ENCODE data around the gene ZBTB43. TPM values are rescaled to one million over a fixed set of nuclear protein-coding genes. Genes with fewer than 3 reads are reported as not detected.
"Not testable (repeated sequence)": the region's sequence is repeated elsewhere in the genome, so short reads cannot be mapped to it uniquely, and the experiment has no call there.

ZBTB43 gene
- total RNA-seq, 1 donor from 2014 or later: 20.3 TPM

DNA sequence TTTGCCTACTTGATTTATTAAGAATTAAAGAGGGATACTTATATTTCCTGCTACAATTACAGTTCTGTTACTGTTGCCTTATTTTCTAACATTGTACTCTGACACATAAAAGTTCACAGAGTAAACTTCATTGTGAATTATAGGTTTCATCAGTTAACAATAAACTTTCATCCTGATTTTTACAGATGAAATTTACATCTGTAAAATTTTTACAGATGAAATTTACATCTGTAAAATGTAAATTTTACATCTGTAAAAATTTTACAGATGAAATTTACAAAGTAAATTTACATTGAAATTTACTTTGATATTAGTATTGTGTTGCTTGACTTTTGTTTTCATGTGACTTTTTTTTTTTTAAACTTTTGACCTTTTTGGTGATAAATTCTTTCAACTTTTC is 9.3 kb downstream of the ZBTB43 start:
- ChIA-PET POLR2A (interaction anchor here (0.6 kb wide), 1 partner anchor 95 kb away, joined by 3 read pairs; no protein-coding TSS in a partner anchor), CTCF (no interaction called here)
- H3K4me1 Mint-ChIP-seq: peaks cover 6% of the 10 kb centered on the region
- H3K27me3 Mint-ChIP-seq: no peaks in the 10 kb centered on the region
- intact Hi-C loops (cut with micrococcal nuclease): no loop called here
- ATAC-seq (ENCODE audit: low read depth) (no peak), DNase-seq (no peak)
- no peak overlapping the region for H3K4me3 Mint-ChIP-seq
- TF ChIP-seq, protein P1, sequence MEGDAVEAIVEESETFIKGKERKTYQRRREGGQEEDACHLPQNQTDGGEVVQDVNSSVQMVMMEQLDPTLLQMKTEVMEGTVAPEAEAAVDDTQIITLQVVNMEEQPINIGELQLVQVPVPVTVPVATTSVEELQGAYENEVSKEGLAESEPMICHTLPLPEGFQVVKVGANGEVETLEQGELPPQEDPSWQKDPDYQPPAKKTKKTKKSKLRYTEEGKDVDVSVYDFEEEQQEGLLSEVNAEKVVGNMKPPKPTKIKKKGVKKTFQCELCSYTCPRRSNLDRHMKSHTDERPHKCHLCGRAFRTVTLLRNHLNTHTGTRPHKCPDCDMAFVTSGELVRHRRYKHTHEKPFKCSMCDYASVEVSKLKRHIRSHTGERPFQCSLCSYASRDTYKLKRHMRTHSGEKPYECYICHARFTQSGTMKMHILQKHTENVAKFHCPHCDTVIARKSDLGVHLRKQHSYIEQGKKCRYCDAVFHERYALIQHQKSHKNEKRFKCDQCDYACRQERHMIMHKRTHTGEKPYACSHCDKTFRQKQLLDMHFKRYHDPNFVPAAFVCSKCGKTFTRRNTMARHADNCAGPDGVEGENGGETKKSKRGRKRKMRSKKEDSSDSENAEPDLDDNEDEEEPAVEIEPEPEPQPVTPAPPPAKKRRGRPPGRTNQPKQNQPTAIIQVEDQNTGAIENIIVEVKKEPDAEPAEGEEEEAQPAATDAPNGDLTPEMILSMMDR (IDR thresholded peaks at IDR 0.05): no peak
- peaks cover 80% of the 10 kb centered on the region for H3K36me3 Mint-ChIP-seq (ENCODE audit: low read depth)
- peaks cover 21% of the 10 kb centered on the region for H3K9me3 Mint-ChIP-seq
- H3K27ac Mint-ChIP-seq: no peak overlapping the region

DNA sequence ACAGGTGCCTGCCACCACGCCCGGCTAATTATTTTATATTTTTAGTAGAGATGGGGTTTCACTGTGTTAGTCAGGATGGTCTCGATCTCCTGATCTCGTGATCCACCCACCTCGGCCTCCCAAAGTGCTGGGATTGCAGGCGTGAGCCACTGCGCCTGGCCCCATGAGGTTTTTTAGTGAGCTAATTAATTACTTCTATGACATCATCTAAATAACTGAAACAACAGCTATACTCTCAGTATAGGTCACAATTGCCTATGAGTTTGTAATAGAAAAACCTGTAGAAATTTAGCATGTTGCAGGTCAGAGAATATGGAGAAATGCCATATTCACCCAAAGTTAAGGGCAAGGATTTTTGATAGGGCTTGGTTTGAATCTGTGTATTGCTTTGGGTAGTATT is 12.8 kb downstream of the ZBTB43 start:
- ATAC-seq (ENCODE audit: low read depth); H3K27me3 Mint-ChIP-seq; DNase-seq; CTCF ChIA-PET; H3K4me3 Mint-ChIP-seq; intact Hi-C loops (cut with micrococcal nuclease); H3K27ac Mint-ChIP-seq: not testable (repeated sequence)
- POLR2A ChIA-PET: interaction anchor here (0.6 kb wide), 1 partner anchor 25 kb away, joined by 4 read pairs; no protein-coding TSS in a partner anchor
- peaks cover 85% of the 10 kb centered on the region for H3K36me3 Mint-ChIP-seq (ENCODE audit: low read depth)
- H3K9me3 Mint-ChIP-seq: peaks cover 26% of the 10 kb centered on the region
- H3K4me1 Mint-ChIP-seq: peaks cover 10% of the 10 kb centered on the region

DNA sequence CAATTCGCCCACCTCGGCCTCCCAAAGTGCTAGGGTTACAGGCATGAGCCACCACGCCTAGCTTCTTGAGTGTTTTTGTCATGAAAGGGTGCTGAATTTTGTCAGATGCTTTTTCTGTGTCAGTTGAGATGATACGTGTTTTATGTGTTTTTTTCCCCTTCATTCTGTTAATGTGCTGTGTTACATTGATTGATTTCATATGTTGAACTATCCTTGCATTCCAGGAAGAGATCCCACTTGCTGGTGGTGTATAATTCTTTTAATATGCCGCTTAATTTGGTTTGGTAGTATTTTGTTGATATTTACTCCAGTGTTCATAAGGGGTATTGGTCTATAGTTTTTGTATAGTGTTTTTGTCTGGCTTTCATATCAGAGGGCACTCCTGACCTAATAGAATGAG is 13.6 kb downstream of the ZBTB43 start:
- Mint-ChIP-seq H3K27ac (no peak overlapping the region), H3K27me3 (no peaks in the 10 kb centered on the region), H3K9me3 (peaks cover 26% of the 10 kb centered on the region), H3K4me3 (no peak overlapping the region), H3K36me3 (ENCODE audit: low read depth) (peaks cover 82% of the 10 kb centered on the region), H3K4me1 (peaks cover 8% of the 10 kb centered on the region)
- intact Hi-C loops (cut with micrococcal nuclease): no loop called here
- ATAC-seq (ENCODE audit: low read depth) (no peak), DNase-seq (no peak)
- ChIA-PET CTCF (no interaction called here), POLR2A (no interaction called here)
- TF ChIP-seq, protein P1 (IDR thresholded peaks at IDR 0.05): no peak

DNA sequence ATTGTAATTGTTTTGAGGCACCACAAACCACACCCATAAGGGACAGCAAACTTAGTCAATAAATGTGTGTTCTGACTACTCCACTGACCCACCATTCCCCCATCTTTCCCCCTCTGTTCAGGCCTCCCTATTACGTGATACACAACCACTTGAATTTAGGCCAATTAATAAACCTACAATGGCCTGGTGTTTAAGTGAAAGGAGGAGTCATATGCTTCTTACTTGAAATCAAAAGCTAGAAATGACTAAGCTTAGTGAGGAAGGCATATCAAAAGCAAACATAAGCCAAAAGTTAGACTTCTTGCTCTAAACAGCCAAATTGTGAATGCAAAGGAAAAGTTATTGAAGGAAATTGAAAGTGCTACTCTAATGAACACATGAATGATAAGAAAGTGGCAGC is 14.6 kb downstream of the ZBTB43 start:
- Mint-ChIP-seq H3K4me3 (no peak overlapping the region), H3K36me3 (ENCODE audit: low read depth) (peaks cover 82% of the 10 kb centered on the region), H3K27me3 (no peaks in the 10 kb centered on the region), H3K4me1 (peaks cover 10% of the 10 kb centered on the region), H3K27ac (no peak overlapping the region), H3K9me3 (peaks cover 26% of the 10 kb centered on the region)
- ATAC-seq (ENCODE audit: low read depth) (no peak), DNase-seq (no peak)
- POLR2A ChIA-PET: no interaction called here
- CTCF ChIA-PET: no interaction called here
- TF ChIP-seq, protein P1 (IDR thresholded peaks at IDR 0.05): no peak
- intact Hi-C loops (cut with micrococcal nuclease): no loop called here

DNA sequence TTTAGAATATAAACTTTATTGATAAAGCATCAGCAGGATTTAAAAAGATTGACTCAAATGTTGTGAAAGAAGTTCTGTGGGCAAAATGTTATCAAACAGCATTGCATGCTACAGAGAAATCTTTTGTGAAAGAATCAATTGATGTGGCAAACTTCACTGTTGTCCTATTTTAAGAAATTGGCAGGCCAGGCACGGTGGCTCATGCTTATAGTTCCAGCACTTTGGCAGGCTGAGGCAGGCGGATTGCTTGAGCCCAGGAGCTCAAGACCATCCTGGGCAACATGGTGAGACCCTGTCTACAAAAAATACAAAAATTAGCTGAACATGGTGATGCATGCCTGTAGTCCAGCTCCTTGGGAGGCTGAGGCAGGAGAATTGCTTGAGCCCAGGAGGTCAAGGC is 17.4 kb downstream of the ZBTB43 start:
- Mint-ChIP-seq H3K36me3 (ENCODE audit: low read depth) (peaks cover 76% of the 10 kb centered on the region), H3K27ac (no peak overlapping the region), H3K4me1 (peaks cover 17% of the 10 kb centered on the region), H3K9me3 (peaks cover 10% of the 10 kb centered on the region), H3K4me3 (no peak overlapping the region), H3K27me3 (no peaks in the 10 kb centered on the region)
- ChIA-PET CTCF (no interaction called here), POLR2A (no interaction called here)
- TF ChIP-seq, protein P1 (IDR thresholded peaks at IDR 0.05): no peak
- ATAC-seq (ENCODE audit: low read depth): no peak
- no peak for DNase-seq
- intact Hi-C loops (cut with micrococcal nuclease): no loop called here

DNA sequence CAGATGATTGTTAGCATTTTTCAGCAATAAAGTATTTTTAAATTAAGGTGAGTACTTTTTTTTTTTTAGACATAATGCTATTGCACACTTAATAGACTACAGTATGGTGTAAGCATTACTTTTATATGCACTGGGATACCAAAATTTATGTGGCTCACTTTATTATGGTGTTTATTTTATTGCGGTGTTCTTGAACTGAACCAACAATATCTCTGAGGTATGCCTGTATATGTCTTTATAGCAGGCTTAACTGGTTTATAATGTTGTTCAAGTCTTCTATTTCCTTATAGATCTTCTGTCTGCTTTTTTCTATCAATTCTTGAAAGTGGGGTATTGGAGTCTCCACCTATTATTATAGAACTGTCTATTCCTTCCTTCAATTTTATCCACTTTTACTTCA is 18.0 kb downstream of the ZBTB43 start:
- intact Hi-C loops (cut with micrococcal nuclease): no loop called here
- Mint-ChIP-seq H3K4me1 (peaks cover 17% of the 10 kb centered on the region), H3K36me3 (ENCODE audit: low read depth) (peaks cover 71% of the 10 kb centered on the region), H3K4me3 (no peak overlapping the region), H3K9me3 (peaks cover 10% of the 10 kb centered on the region), H3K27ac (no peak overlapping the region), H3K27me3 (no peaks in the 10 kb centered on the region)
- TF ChIP-seq, protein P1 (IDR thresholded peaks at IDR 0.05): no peak
- ATAC-seq (ENCODE audit: low read depth) (no peak), DNase-seq (no peak)
- ChIA-PET CTCF (no interaction called here), POLR2A (no interaction called here)

DNA sequence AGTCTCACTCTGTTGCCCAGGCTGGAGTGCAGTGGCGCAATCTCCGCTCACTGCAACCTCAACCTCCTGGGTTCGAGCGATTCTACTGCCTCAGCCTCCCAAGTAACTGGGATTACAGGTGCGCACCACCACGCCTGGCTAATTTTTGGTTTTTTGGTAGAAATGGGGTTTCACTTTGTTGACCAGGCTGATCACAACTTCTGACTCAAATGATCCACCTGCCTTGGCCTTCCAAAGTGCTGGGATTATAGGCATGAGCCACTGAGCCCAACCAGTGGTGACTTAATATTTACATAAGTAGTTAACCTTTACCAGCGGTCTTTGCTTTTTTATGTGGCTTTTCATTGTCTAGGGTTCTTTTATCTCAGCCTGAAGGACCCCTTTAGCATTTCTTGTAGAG is 19.2 kb downstream of the ZBTB43 start:
- DNase-seq; H3K27me3 Mint-ChIP-seq; H3K27ac Mint-ChIP-seq; ATAC-seq (ENCODE audit: low read depth); H3K9me3 Mint-ChIP-seq; POLR2A ChIA-PET; intact Hi-C loops (cut with micrococcal nuclease); H3K4me3 Mint-ChIP-seq; CTCF ChIA-PET: not testable (repeated sequence)
- H3K4me1 Mint-ChIP-seq: peaks cover 17% of the 10 kb centered on the region
- H3K36me3 Mint-ChIP-seq (ENCODE audit: low read depth): peaks cover 62% of the 10 kb centered on the region

Measured in activated B cell treated with CpG ODN at 0.5 μM for 24 hours (primary cell).